ENCODE measurements around the gene NCDN. TPM values are rescaled to one million over a fixed set of nuclear protein-coding genes. Genes with fewer than 3 reads are reported as not detected.

Gene NCDN
- total and polyA plus RNA-seq, 2 experiments from 2014 or later: 29.6 to 39.7 TPM

DNA sequence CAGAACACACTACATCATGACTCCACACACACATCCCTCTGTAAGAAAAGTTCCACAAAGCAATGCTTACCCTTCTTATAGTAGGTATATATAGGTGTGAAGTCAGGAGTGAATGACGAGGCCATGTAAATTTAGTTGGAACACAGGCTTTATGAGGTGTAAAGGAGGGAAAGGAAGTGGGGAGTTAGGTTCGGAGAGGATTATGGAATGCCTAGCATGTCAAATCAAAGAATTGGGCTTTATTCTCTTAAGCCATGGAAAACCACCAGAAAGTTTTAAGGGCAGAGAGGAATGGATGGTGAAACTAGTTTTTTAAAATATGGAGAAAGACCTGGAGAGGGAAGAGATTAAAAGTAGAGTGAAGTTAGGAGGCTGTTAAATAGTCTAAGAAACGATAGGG, 41.8 kb downstream of the NCDN start:
- Histone ChIP-seq H3K9me3 (ENCODE audit: low read depth) (no peaks in the 10 kb centered on the region), H3K9ac (no peak overlapping the region), H3K4me3 (no peak overlapping the region), H3K27me3 (replicated peaks; ENCODE audit: insufficient read depth) (no peaks in the 10 kb centered on the region), H3F3A (ENCODE audit: insufficient read depth) (no peaks in the 10 kb centered on the region), H3K9me2 (ENCODE audit: insufficient read depth) (no peaks in the 10 kb centered on the region), H2AFZ (no peak overlapping the region), H3K36me3 (ENCODE audit: low read depth) (peaks cover 30% of the 10 kb centered on the region), H4K20me1 (ENCODE audit: insufficient read depth) (no peaks in the 10 kb centered on the region), H3K4me1 (ENCODE audit: insufficient read depth) (no peaks in the 10 kb centered on the region), H3K4me2 (ENCODE audit: unreplicated experiment) (no peak overlapping the region), H3K27ac (no peak overlapping the region), H3K79me2 (ENCODE audit: insufficient read depth) (no peaks in the 10 kb centered on the region)
- no peak for TF ChIP-seq EZH2 (IDR thresholded peaks at IDR 0.05; ENCODE audit: insufficient read depth, poor library complexity, severe bottlenecking)
- TF ChIP-seq EZH2phosphoT487 (IDR thresholded peaks at IDR 0.05; ENCODE audit: insufficient read depth, low read depth): no peak
- no peak for DNase-seq
- 98 to 100% methylated on average over 3 of the region's 3 CpGs for WGBS, 2 experiments (ENCODE audit: low coverage in 1 of 2, low lambda C conversion rate in 2 of 2, missing lambda C conversion rate in 2 of 2)
- in situ Hi-C loops (cut with MboI): no loop called here

DNA sequence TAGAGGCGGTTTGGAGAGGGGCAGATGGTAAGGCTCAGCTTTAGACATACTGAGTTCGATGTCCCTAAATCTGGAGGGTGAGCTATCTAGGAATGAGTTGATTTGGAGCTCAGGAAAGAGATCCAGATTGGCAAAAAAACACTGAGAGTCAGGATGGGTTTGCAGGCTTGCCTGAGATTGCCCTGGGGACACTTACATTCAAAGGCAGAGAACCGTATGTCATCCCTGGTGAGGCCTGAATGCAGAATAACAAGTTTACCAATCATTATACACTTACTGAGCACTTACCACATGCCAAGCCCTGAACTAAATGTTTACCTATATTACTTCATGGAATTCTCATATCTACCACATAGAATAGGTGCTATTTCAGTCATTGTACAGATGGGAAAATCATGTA, 43.0 kb downstream of the NCDN start:
- WGBS, 2 experiments (ENCODE audit: low coverage in 1 of 2, low lambda C conversion rate in 2 of 2, missing lambda C conversion rate in 2 of 2): 94 to 100% methylated on average over 3 of the region's 3 CpGs
- Histone ChIP-seq H3K27me3 (replicated peaks; ENCODE audit: insufficient read depth) (no peaks in the 10 kb centered on the region), H3K4me2 (ENCODE audit: unreplicated experiment) (no peak overlapping the region), H3K36me3 (ENCODE audit: low read depth) (peaks cover 30% of the 10 kb centered on the region), H3F3A (ENCODE audit: insufficient read depth) (no peaks in the 10 kb centered on the region), H2AFZ (no peak overlapping the region), H3K79me2 (ENCODE audit: insufficient read depth) (no peaks in the 10 kb centered on the region), H3K9me2 (ENCODE audit: insufficient read depth) (no peaks in the 10 kb centered on the region), H3K9me3 (ENCODE audit: low read depth) (no peaks in the 10 kb centered on the region), H3K27ac (no peak overlapping the region), H3K9ac (no peak overlapping the region), H3K4me3 (no peak overlapping the region), H4K20me1 (ENCODE audit: insufficient read depth) (no peaks in the 10 kb centered on the region), H3K4me1 (ENCODE audit: insufficient read depth) (peaks cover 6% of the 10 kb centered on the region)
- in situ Hi-C loops (cut with MboI): no loop called here
- TF ChIP-seq EZH2 (IDR thresholded peaks at IDR 0.05; ENCODE audit: insufficient read depth, poor library complexity, severe bottlenecking) (no peak), EZH2phosphoT487 (IDR thresholded peaks at IDR 0.05; ENCODE audit: insufficient read depth, low read depth) (no peak)
- DNase-seq: no peak

DNA sequence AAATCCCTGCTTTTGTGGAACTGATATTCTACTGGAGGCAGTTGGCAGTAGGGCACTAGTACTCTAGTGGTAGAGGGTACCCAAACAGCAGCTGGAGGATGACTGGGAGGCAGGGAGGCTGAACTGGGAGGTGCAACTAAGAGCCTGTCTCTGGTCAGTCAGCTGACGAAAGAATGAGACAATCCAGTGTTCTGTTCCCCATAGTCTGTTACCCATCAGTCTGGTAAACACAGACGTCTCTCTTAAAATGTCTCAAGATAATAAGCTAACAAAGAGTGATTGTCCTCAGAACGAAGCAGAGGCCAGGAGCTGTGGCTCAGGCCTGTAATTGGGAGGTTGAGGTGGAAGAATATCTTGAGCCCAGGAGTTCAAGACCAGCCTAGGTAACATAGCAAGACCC, 45.9 kb downstream of the NCDN start:
- Histone ChIP-seq H3K27me3 (replicated peaks; ENCODE audit: insufficient read depth) (no peaks in the 10 kb centered on the region), H3K4me3 (no peak overlapping the region), H3K4me2 (ENCODE audit: unreplicated experiment) (no peak overlapping the region), H3K36me3 (ENCODE audit: low read depth) (peaks cover 46% of the 10 kb centered on the region), H2AFZ (no peak overlapping the region), H4K20me1 (ENCODE audit: insufficient read depth) (no peaks in the 10 kb centered on the region), H3K27ac (no peak overlapping the region), H3K4me1 (ENCODE audit: insufficient read depth) (peaks cover 14% of the 10 kb centered on the region), H3F3A (ENCODE audit: insufficient read depth) (peaks cover 18% of the 10 kb centered on the region; the same call in 1 of the 2 replicates), H3K9me2 (ENCODE audit: insufficient read depth) (no peaks in the 10 kb centered on the region), H3K9ac (no peak overlapping the region), H3K79me2 (ENCODE audit: insufficient read depth) (peaks cover 24% of the 10 kb centered on the region), H3K9me3 (ENCODE audit: low read depth) (no peaks in the 10 kb centered on the region)
- TF ChIP-seq EZH2phosphoT487 (IDR thresholded peaks at IDR 0.05; ENCODE audit: insufficient read depth, low read depth) (no peak), EZH2 (IDR thresholded peaks at IDR 0.05; ENCODE audit: insufficient read depth, poor library complexity, severe bottlenecking) (no peak)
- DNase-seq: no peak
- in situ Hi-C loops (cut with MboI): no loop called here
- WGBS, 2 experiments (ENCODE audit: low coverage in 1 of 2, low lambda C conversion rate in 2 of 2, missing lambda C conversion rate in 2 of 2): 74% methylated on average over 3 of the region's 3 CpGs

DNA sequence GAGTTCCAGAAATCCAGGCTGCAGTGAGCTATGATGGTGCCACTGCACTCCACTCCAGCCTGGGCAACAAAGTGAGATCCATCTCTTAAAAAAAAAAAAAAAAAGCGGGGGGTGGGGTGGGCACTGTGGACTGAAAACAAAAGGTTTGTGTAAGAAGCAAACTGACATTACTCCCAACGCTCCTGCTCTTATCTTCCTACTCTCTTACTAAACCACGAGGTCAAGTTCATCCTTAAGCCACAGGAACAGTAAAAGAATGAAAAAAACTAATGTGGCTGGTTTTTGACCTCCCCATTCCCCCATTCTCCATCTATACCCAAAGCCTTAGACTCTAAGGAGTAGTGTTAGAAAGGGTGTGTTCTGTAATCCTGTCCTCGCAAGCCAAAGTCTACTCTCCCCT, 46.3 kb downstream of the NCDN start:
- no peak for DNase-seq
- 97% methylated on average over 4 of the region's 4 CpGs for WGBS, 2 experiments (ENCODE audit: low coverage in 1 of 2, low lambda C conversion rate in 2 of 2, missing lambda C conversion rate in 2 of 2)
- H3K36me3 ChIP-seq (ENCODE audit: low read depth): peaks cover 51% of the 10 kb centered on the region

More for the DNA sequence above, 46.3 kb downstream of the NCDN start:
- TF ChIP-seq EZH2 (IDR thresholded peaks at IDR 0.05; ENCODE audit: insufficient read depth, poor library complexity, severe bottlenecking) (no peak), EZH2phosphoT487 (IDR thresholded peaks at IDR 0.05; ENCODE audit: insufficient read depth, low read depth) (no peak)
- Histone ChIP-seq H3K79me2 (ENCODE audit: insufficient read depth) (peaks cover 29% of the 10 kb centered on the region), H3K9me2 (ENCODE audit: insufficient read depth) (no peaks in the 10 kb centered on the region), H3K4me2 (ENCODE audit: unreplicated experiment) (no peak overlapping the region), H3K27ac (no peak overlapping the region), H3F3A (ENCODE audit: insufficient read depth) (peaks cover 18% of the 10 kb centered on the region; the same call in 1 of the 2 replicates), H3K9me3 (ENCODE audit: low read depth) (no peaks in the 10 kb centered on the region), H3K4me1 (ENCODE audit: insufficient read depth) (peaks cover 14% of the 10 kb centered on the region), H2AFZ (no peak overlapping the region), H4K20me1 (ENCODE audit: insufficient read depth) (no peaks in the 10 kb centered on the region), H3K4me3 (no peak overlapping the region), H3K9ac (no peak overlapping the region), H3K27me3 (replicated peaks; ENCODE audit: insufficient read depth) (no peaks in the 10 kb centered on the region)
- in situ Hi-C loops (cut with MboI): no loop called here
